PFSK-1 (cell line): ENCODE measurements around the gene INSM1.

Source experiments
- FOXP2 ChIP-seq: optimal IDR thresholded peaks from 2 replicates; pipeline ENCODE3; 2011; ENCODE audit warnings: borderline replicate concordance, control low read depth, inconsistent platforms; ENCODE audit not compliant: insufficient read depth; ENCODE audit errors: extremely low read length, extremely low read depth
- POLR2AphosphoS5 ChIP-seq: IDR thresholded peaks from 2 replicates; pipeline ENCODE4 v1.6.1; 2012; ENCODE audit warnings: low read depth, mild to moderate bottlenecking, control low read depth, low read length, moderate library complexity
- SIN3A ChIP-seq: IDR thresholded peaks from 2 replicates; pipeline ENCODE4 v1.6.1; 2012; ENCODE audit warnings: mild to moderate bottlenecking, low read length, moderate library complexity, borderline replicate concordance; ENCODE audit not compliant: insufficient read depth
- TAF1 ChIP-seq: IDR thresholded peaks from 2 replicates; pipeline ENCODE4 v1.6.1; 2012; ENCODE audit warnings: low read length, control low read depth, borderline replicate concordance; ENCODE audit not compliant: insufficient read depth
- TF ChIP-seq, protein P1 (sequence below), 2 experiments: IDR thresholded peaks; 2 replicates each; pipeline versions ENCODE4 v1.6.1 to v1.8.0; 2011 to 2012; ENCODE audit warnings: low read depth in 2 of 2, low read length in 2 of 2, control low read depth in 1 of 2, inconsistent platforms in 1 of 2, mild to moderate bottlenecking in 1 of 2, moderate library complexity in 1 of 2; ENCODE audit not compliant: insufficient read depth in 1 of 2

INSM1 gene

GRCh38 chr20:20409331-20409730 is 41.4 kb downstream of the INSM1 start:
- TF ChIP-seq TAF1 (no peak), POLR2AphosphoS5 (no peak), SIN3A (no peak), FOXP2 (no peak)
- TF ChIP-seq, protein P1, sequence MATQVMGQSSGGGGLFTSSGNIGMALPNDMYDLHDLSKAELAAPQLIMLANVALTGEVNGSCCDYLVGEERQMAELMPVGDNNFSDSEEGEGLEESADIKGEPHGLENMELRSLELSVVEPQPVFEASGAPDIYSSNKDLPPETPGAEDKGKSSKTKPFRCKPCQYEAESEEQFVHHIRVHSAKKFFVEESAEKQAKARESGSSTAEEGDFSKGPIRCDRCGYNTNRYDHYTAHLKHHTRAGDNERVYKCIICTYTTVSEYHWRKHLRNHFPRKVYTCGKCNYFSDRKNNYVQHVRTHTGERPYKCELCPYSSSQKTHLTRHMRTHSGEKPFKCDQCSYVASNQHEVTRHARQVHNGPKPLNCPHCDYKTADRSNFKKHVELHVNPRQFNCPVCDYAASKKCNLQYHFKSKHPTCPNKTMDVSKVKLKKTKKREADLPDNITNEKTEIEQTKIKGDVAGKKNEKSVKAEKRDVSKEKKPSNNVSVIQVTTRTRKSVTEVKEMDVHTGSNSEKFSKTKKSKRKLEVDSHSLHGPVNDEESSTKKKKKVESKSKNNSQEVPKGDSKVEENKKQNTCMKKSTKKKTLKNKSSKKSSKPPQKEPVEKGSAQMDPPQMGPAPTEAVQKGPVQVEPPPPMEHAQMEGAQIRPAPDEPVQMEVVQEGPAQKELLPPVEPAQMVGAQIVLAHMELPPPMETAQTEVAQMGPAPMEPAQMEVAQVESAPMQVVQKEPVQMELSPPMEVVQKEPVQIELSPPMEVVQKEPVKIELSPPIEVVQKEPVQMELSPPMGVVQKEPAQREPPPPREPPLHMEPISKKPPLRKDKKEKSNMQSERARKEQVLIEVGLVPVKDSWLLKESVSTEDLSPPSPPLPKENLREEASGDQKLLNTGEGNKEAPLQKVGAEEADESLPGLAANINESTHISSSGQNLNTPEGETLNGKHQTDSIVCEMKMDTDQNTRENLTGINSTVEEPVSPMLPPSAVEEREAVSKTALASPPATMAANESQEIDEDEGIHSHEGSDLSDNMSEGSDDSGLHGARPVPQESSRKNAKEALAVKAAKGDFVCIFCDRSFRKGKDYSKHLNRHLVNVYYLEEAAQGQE (IDR thresholded peaks at IDR 0.05; ENCODE audit: insufficient read depth in 1 of 2, low read depth in 2 of 2, low read length in 2 of 2): no peak

- no peak for TF ChIP-seq POLR2AphosphoS5
Observed at GRCh38 chr20:20410678-20411077, 42.8 kb downstream of the INSM1 start.

GRCh38 chr20:20411402-20411801 is 43.5 kb downstream of the INSM1 start:
- TF ChIP-seq FOXP2 (no peak), SIN3A (no peak), TAF1 (no peak), POLR2AphosphoS5 (no peak)
- TF ChIP-seq, protein P1 (IDR thresholded peaks at IDR 0.05; ENCODE audit: insufficient read depth in 1 of 2, low read depth in 2 of 2, low read length in 2 of 2): no peak

DNA sequence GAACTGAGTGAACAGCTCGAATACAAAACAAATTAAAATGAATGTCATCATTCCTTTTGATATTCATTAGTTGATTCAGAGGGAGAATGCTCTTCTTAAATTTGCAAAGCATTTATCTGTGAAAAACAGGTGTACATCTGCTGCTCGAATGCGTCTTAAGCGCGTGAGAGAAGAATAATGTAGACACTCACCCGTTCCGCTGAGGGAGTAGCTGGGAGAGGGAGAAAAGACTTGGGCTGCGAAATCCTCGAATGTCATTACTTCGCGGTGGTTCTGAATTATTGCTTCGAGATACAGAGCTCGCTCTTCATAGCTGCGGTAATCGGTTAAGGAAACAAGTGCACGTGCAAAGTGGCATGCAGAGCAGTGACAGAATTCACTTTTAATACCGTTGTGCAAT is 43.9 kb downstream of the INSM1 start:
- no peak for TF ChIP-seq POLR2AphosphoS5
- TF ChIP-seq SIN3A: no peak
- no peak for TF ChIP-seq FOXP2
- TF ChIP-seq TAF1: no peak
- TF ChIP-seq, protein P1 (IDR thresholded peaks at IDR 0.05; ENCODE audit: insufficient read depth in 1 of 2, low read depth in 2 of 2, low read length in 2 of 2): no peak

DNA sequence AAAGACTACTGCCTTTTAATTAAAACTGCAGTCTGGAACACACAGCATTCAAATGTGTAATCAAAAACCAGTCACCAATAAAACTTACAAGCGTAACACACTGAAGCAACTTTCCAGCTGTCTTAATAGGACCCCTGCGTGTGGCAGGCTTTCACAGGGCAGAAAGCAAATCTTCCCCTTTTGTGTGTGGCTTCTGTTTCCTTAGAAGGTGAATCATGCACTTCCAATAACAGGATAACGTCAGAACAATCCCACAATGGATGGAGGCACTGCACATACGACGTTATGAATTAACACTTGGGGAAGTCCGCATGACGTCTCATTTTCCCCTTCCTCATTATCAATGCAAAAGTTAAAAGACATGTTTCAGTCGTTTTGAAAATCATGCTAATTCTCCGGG is 44.8 kb downstream of the INSM1 start:
- TF ChIP-seq, protein P1 (IDR thresholded peaks at IDR 0.05; ENCODE audit: insufficient read depth in 1 of 2, low read depth in 2 of 2, low read length in 2 of 2): no peak
- TF ChIP-seq TAF1 (no peak), SIN3A (no peak), FOXP2 (no peak), POLR2AphosphoS5 (no peak)
